ENCODE results near the gene ABCD1. TPM values are rescaled to one million over a fixed set of nuclear protein-coding genes. Genes with fewer than 3 reads are reported as not detected.

ABCD1 gene
- total RNA-seq, 4 donors from 2014 or later = 1.8 to 5.0 (median 3.5) TPM

- Histone ChIP-seq H3K4me3 (no peak overlapping the region), H3K9me3 (no peaks in the 10 kb centered on the region), H3K36me3 (peaks cover 5 to 40% (median 5%) of the 10 kb centered on the region in 3 donors), H3K27ac (no peak overlapping the region), H3K4me1 (peaks cover 5 to 37% (median 7%) of the 10 kb centered on the region in 3 donors), H3K27me3 (no peaks in the 10 kb centered on the region)
- TF ChIP-seq POLR2A (IDR thresholded peaks at IDR 0.05) = no peak
- no peak for TF ChIP-seq CTCF (IDR thresholded peaks at IDR 0.05)
- 79% methylated on average over 5 of the region's 14 CpGs; no CpG with 5 or more reads in 1 of the 2 donors for WGBS, 2 donors
- DNase-seq = no peak
- intact Hi-C loops (cut with DNase I) = no loop called here
Observed at GRCh38 chrX:153782871-153783270, 58.2 kb downstream of the ABCD1 start.

GRCh38 chrX:153783378-153784013 lies 58.8 kb downstream of the ABCD1 start:
- H3K4me3 ChIP-seq = no peak overlapping the region
- peaks cover 5 to 35% (median 7%) of the 10 kb centered on the region in 3 donors for H3K4me1 ChIP-seq
- no peak for TF ChIP-seq POLR2A (IDR thresholded peaks at IDR 0.05)
- no peak for TF ChIP-seq CTCF (IDR thresholded peaks at IDR 0.05)
- WGBS, 2 donors = no CpG with 5 or more reads among the region's 24 CpGs
- H3K36me3 ChIP-seq = peaks cover 5 to 46% (median 5%) of the 10 kb centered on the region in 3 donors
- no peaks in the 10 kb centered on the region for H3K27me3 ChIP-seq
- DNase-seq = no peak
- no peak overlapping the region for H3K27ac ChIP-seq
- H3K9me3 ChIP-seq = no peaks in the 10 kb centered on the region
- intact Hi-C loops (cut with DNase I) = no loop called here

- no peaks in the 10 kb centered on the region for H3K27me3 ChIP-seq
- no peak for TF ChIP-seq CTCF (IDR thresholded peaks at IDR 0.05)
- no peak overlapping the region for H3K27ac ChIP-seq
- peaks cover 5 to 27% (median 7%) of the 10 kb centered on the region in 3 donors for H3K4me1 ChIP-seq
- H3K9me3 ChIP-seq = no peaks in the 10 kb centered on the region
- WGBS, 2 donors = 83% methylated on average over 1 of the region's 27 CpGs; no CpG with 5 or more reads in 1 of the 2 donors
- intact Hi-C loops (cut with DNase I) = no loop called here
- no peak for DNase-seq
- H3K36me3 ChIP-seq = peaks cover 5 to 55% (median 5%) of the 10 kb centered on the region in 3 donors
- H3K4me3 ChIP-seq = no peak overlapping the region
Observed at GRCh38 chrX:153784325-153784967, 59.8 kb downstream of the ABCD1 start.

- Histone ChIP-seq H3K4me1 (peaks cover 3 to 26% (median 4%) of the 10 kb centered on the region in 3 donors), H3K27me3 (no peaks in the 10 kb centered on the region), H3K36me3 (peaks cover 5 to 66% (median 5%) of the 10 kb centered on the region in 3 donors), H3K4me3 (no peak overlapping the region), H3K9me3 (no peaks in the 10 kb centered on the region), H3K27ac (no peak overlapping the region)
- DNase-seq = no peak
- intact Hi-C loops (cut with DNase I) = no loop called here
- 75 to 93% methylated on average over 10 to 11 of the region's 15 CpGs for WGBS, 2 donors
- TF ChIP-seq CTCF (IDR thresholded peaks at IDR 0.05) (no peak), POLR2A (IDR thresholded peaks at IDR 0.05) (no peak)
Observed at GRCh38 chrX:153786669-153787068, 62.0 kb downstream of the ABCD1 start.

- peaks cover 5 to 59% (median 5%) of the 10 kb centered on the region in 3 donors for H3K36me3 ChIP-seq
- peaks cover 0 to 34% (median 12%) of the 10 kb centered on the region in 3 donors for H3K4me1 ChIP-seq
- intact Hi-C loops (cut with DNase I) = no loop called here
- no peaks in the 10 kb centered on the region for H3K27me3 ChIP-seq
- H3K4me3 ChIP-seq = no peak overlapping the region
- TF ChIP-seq CTCF (IDR thresholded peaks at IDR 0.05) = no peak
- no peak for TF ChIP-seq POLR2A (IDR thresholded peaks at IDR 0.05)
- H3K27ac ChIP-seq = no peak overlapping the region
- 89 to 90% methylated on average over 6 to 7 of the region's 12 CpGs for WGBS, 2 donors
- no peaks in the 10 kb centered on the region for H3K9me3 ChIP-seq
- no peak for DNase-seq
Observed at GRCh38 chrX:153789654-153790053, 65.0 kb downstream of the ABCD1 start.
